Keratinocyte (primary cell): ENCODE measurements around the gene VSNL1.

Source experiments
- EZH2 ChIP-seq: IDR thresholded peaks from one replicate; pipeline ENCODE4 v1.6.1; 2012; ENCODE audit warnings: inconsistent platforms, mild to moderate bottlenecking, low read length, moderate library complexity
- TF ChIP-seq, protein P1 (sequence below), 3 experiments: IDR thresholded peaks in 1 of 3; conservative IDR thresholded peaks in 1 of 3; optimal IDR thresholded peaks in 1 of 3; 2 replicates in 2 of 3; 3 replicates in 1 of 3; pipeline versions ENCODE3 to v1.5.1; 2011; ENCODE audit warnings: low read length in 3 of 3, mild to moderate bottlenecking in 3 of 3, moderate library complexity in 2 of 3, control low read depth in 1 of 3, inconsistent platforms in 1 of 3; ENCODE audit not compliant: insufficient read depth in 2 of 3; ENCODE audit errors: extremely low read depth in 1 of 3

GRCh38 chr2:17557596-17557995 is 17.1 kb downstream of the VSNL1 start:
- TF ChIP-seq, protein P1, sequence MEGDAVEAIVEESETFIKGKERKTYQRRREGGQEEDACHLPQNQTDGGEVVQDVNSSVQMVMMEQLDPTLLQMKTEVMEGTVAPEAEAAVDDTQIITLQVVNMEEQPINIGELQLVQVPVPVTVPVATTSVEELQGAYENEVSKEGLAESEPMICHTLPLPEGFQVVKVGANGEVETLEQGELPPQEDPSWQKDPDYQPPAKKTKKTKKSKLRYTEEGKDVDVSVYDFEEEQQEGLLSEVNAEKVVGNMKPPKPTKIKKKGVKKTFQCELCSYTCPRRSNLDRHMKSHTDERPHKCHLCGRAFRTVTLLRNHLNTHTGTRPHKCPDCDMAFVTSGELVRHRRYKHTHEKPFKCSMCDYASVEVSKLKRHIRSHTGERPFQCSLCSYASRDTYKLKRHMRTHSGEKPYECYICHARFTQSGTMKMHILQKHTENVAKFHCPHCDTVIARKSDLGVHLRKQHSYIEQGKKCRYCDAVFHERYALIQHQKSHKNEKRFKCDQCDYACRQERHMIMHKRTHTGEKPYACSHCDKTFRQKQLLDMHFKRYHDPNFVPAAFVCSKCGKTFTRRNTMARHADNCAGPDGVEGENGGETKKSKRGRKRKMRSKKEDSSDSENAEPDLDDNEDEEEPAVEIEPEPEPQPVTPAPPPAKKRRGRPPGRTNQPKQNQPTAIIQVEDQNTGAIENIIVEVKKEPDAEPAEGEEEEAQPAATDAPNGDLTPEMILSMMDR (optimal IDR thresholded peaks at IDR 0.05 in 1 of 3, IDR thresholded peaks at IDR 0.05 in 1 of 3, conservative IDR thresholded peaks at IDR 0.05 in 1 of 3; ENCODE audit: extremely low read depth in 1 of 3, insufficient read depth in 2 of 3, low read length in 3 of 3): no peak
- TF ChIP-seq EZH2: no peak
